Left lung (tissue), 10 donors: ENCODE results near the gene RAB14. TPM values are rescaled to one million over a fixed set of nuclear protein-coding genes. Genes with fewer than 3 reads are reported as not detected.
A peak's percentile ranks its signal among the peaks of the same experiment; 100 is the strongest.

Source experiments
- ATAC-seq: fragments of 200-7000 bp; cut with Tn5 transposase; one replicate; pipeline ENCODE4 v1.9.1; 2020; ENCODE audit warnings: moderate library complexity
- DNase-seq, 4 donors: peaks; one replicate each; pipeline ENCODE4 v3.0.0-alpha.2; 2013 to 2020
- H3K27ac ChIP-seq, 2 donors: fragments of 200-600 bp; sonication (generic) in 1 of 2; one replicate each; pipeline versions ENCODE4 v1.5.0 to v1.8.0; 2020 to 2021
- H3K27me3 ChIP-seq, 2 donors: fragments of 200-600 bp; sonication (generic) in 1 of 2; one replicate each; pipeline versions ENCODE4 v1.5.0 to v1.8.0; 2020 to 2021
- H3K36me3 ChIP-seq, 2 donors: fragments of 200-600 bp; sonication (generic) in 1 of 2; one replicate each; pipeline versions ENCODE4 v1.5.0 to v1.8.0; 2020 to 2021
- H3K4me1 ChIP-seq, 2 donors: fragments of 200-600 bp; one replicate each; pipeline ENCODE4 v1.8.0; 2021
- H3K4me3 ChIP-seq, 2 donors: fragments of 200-600 bp; sonication (generic) in 1 of 2; one replicate each; pipeline versions ENCODE4 v1.5.0 to v1.8.0; 2020 to 2021; ENCODE audit warnings: mild to moderate bottlenecking in 1 of 2
- H3K9me3 ChIP-seq, 2 donors: fragments of 200-600 bp; sonication (generic) in 1 of 2; one replicate each; pipeline versions ENCODE4 v1.5.0 to v1.8.0; 2020 to 2021
- CTCF ChIP-seq, 2 donors: fragments of 200-600 bp; sonication (generic) in 1 of 2; IDR thresholded peaks; one replicate each; pipeline versions ENCODE4 v1.5.0 to v1.8.0; 2021; ENCODE audit warnings: antibody characterized with exemption in 2 of 2
- intact Hi-C, 2 donors: fragments of 100-400 bp; cut with DNase I; formaldehyde crosslinking; loops; one replicate each; pipeline versions ENCODE4 v1.11.2 to v1.14.2; 2022
- polyA plus RNA-seq, 6 donors: library from polyadenylated mRNA; unstranded; fragments of 120-200 nt; gene quantifications; one replicate each; pipeline ENCODE4 v1.2.1, GENCODE V29; 2013; ENCODE audit not compliant: insufficient read length in 6 of 6
- total RNA-seq, 2 donors: library from RNA; stranded (reverse); fragmentation: NEBNext Ultra II Directional; extraction: Animal tissue kit (Norgen Biotek cat#: 25700); gene quantifications; one replicate each; pipeline ENCODE4 v1.2.1, GENCODE V29; 2021
- donor health status: DM: no; HTN: yes; CAD: no.
- donor health status: DM: no; HTN: no; CAD: no.

RAB14 gene
- total and polyA plus RNA-seq, 8 donors: 81.0 to 111 (median 89.5) TPM

- ATAC-seq (peak; percentile 25), DNase-seq (no peak)
- no peaks in the 10 kb centered on the region for H3K9me3 ChIP-seq
- H3K4me1 ChIP-seq: peaks cover 43 to 73% of the 10 kb centered on the region in 2 donors
- no peak overlapping the region for H3K4me3 ChIP-seq
- intact Hi-C loops: no loop called here
- no peaks in the 10 kb centered on the region for H3K36me3 ChIP-seq
- no peaks in the 10 kb centered on the region for H3K27me3 ChIP-seq
- H3K27ac ChIP-seq: no peak overlapping the region
- TF ChIP-seq CTCF (IDR thresholded peaks at IDR 0.05): no peak
These were observed 8.6 kb downstream of the RAB14 start for GRCh38 chr9:121192959-121193640.

- no peak for TF ChIP-seq CTCF (IDR thresholded peaks at IDR 0.05)
- H3K4me1 ChIP-seq: peaks cover 43 to 73% of the 10 kb centered on the region in 2 donors
- ATAC-seq: no peak
These were observed 9.2 kb downstream of the RAB14 start for GRCh38 chr9:121192518-121192917.

GRCh38 chr9:121191235-121191634, 10.4 kb downstream of the RAB14 start:
- TF ChIP-seq CTCF (IDR thresholded peaks at IDR 0.05): no peak
- Histone ChIP-seq H3K4me3 (no peak overlapping the region), H3K27ac (no peak overlapping the region), H3K27me3 (no peaks in the 10 kb centered on the region), H3K4me1 (peaks cover 33 to 67% of the 10 kb centered on the region in 2 donors), H3K9me3 (no peaks in the 10 kb centered on the region), H3K36me3 (no peaks in the 10 kb centered on the region)
- DNase-seq (no peak), ATAC-seq (no peak)
- intact Hi-C loops: no loop called here

More at GRCh38 chr9:121192518-121192917, 9.2 kb downstream of the RAB14 start:
- DNase-seq: no peak
- no peak overlapping the region for H3K27ac ChIP-seq
- no peak overlapping the region for H3K4me3 ChIP-seq
- H3K27me3 ChIP-seq: no peaks in the 10 kb centered on the region
- H3K36me3 ChIP-seq: no peaks in the 10 kb centered on the region
- intact Hi-C loops: no loop called here
- H3K9me3 ChIP-seq: no peaks in the 10 kb centered on the region

GRCh38 chr9:121189660-121190059, 12.0 kb downstream of the RAB14 start:
- no peaks in the 10 kb centered on the region for H3K9me3 ChIP-seq
- ATAC-seq (no peak), DNase-seq (no peak)
- H3K27ac ChIP-seq: no peak overlapping the region
- peaks cover 19 to 67% of the 10 kb centered on the region in 2 donors for H3K4me1 ChIP-seq
- H3K4me3 ChIP-seq: no peak overlapping the region
- peaks cover 0 to 7% of the 10 kb centered on the region in 2 donors for H3K36me3 ChIP-seq
- H3K27me3 ChIP-seq: no peaks in the 10 kb centered on the region
- intact Hi-C loops: no loop called here
- no peak for TF ChIP-seq CTCF (IDR thresholded peaks at IDR 0.05)

GRCh38 chr9:121189006-121189405, 12.7 kb downstream of the RAB14 start:
- Histone ChIP-seq H3K4me3 (no peak overlapping the region), H3K27ac (no peak overlapping the region), H3K9me3 (no peaks in the 10 kb centered on the region), H3K27me3 (no peaks in the 10 kb centered on the region), H3K36me3 (peaks cover 0 to 7% of the 10 kb centered on the region in 2 donors), H3K4me1 (peaks cover 18 to 67% of the 10 kb centered on the region in 2 donors)
- intact Hi-C loops: no loop called here
- ATAC-seq (no peak), DNase-seq (no peak)
- no peak for TF ChIP-seq CTCF (IDR thresholded peaks at IDR 0.05)
